Measurements from ENCODE around the gene PFKFB2.

The PFKFB2 gene

DNA sequence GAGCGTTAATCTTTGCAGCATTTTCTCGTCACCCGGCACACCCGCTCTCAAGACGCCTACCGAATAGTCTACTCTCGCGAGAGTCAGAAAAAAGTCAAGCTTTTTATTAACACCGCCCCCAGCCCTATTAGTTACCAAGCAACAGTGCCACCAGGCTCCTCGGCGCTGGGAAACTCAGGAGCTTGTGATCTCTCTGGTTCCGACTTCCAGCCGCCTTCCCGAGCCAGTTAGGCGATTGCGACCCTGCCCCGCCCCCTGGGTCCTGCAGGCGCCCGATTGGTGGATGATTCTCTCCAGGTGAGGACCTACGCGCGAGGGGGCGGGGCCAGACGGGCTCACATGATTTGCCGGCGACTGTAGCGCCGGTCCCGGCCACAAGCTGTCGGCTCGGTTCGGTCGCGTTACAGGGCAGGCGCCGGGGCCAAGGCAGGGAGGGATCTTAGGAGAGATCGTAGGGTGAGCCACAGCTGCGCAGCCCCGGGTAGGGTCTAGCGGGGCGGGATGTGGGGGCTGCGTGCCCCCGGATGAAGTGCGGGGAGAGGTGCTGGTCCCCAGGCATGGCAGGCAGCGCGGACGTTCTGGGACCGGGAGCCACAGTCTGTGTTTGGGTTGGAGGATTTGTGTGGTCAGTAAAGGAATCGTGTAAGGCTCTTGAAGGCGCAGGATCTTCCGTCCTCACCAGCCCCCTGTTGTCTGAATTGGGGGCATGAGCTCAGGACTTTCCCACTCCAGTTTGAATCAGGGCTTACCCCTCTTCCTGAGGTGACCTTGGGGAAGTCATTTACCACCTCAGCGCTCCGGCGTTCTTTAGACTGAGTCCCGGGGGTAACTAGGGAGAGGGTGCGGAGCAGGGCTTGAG lies at the start of gene PFKFB2:
PFKFB2 (plus strand) TSS at position 365 of the 859 bp plus-strand sequence. CDS start 1,443 bp downstream, outside the sequence.
- peak; percentile 87 for DNase-seq (ENCODE audit: low read depth)

- DNase-seq (ENCODE audit: low read depth), result no peak
Observed at GRCh38 chr1:207004931-207005830, 47.9 kb upstream of the PFKFB2 start.

DNA sequence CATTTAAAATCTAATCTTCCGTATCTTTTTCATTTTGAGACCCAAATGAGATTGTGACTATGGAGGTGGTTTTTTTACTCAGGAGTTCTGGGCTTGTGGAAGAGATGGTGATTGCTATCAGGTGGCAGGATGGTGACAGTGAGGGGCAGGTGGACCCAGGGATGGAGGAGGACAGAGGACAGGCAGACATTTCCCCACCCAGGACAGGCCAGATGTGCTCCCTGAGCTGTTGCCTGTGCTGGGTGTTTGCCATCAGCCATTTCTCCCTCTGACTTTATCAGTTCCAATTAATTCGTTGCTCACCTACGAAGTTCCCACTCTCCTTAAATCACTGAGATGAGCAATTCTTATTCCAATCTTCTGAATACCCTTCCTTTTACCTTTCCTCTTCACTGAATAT lies 47.0 kb upstream of the PFKFB2 start:
- DNase-seq (ENCODE audit: low read depth), result no peak

DNA sequence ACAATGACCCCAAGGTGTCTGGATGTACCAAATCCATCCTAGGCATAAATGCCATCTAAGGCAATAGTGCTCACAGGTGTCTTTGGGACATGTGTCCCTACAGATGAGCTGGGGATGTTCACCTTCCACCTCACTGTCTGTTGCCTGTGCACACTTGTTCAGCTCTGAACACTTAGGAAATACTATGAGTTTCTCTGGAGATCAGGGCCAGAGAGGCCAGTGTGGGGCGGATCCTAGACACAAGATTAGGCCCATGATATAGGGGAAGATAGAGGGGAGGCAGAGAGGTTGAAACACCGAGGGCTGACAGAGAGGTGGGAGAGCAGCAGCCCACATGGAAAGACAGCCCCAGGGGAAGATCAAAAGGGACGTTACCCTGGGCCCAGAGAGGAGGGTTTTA lies 46.2 kb upstream of the PFKFB2 start:
- DNase-seq (ENCODE audit: low read depth), result no peak

GRCh38 chr1:207007352-207008033 lies 45.6 kb upstream of the PFKFB2 start:
- no peak for DNase-seq (ENCODE audit: low read depth)

DNA sequence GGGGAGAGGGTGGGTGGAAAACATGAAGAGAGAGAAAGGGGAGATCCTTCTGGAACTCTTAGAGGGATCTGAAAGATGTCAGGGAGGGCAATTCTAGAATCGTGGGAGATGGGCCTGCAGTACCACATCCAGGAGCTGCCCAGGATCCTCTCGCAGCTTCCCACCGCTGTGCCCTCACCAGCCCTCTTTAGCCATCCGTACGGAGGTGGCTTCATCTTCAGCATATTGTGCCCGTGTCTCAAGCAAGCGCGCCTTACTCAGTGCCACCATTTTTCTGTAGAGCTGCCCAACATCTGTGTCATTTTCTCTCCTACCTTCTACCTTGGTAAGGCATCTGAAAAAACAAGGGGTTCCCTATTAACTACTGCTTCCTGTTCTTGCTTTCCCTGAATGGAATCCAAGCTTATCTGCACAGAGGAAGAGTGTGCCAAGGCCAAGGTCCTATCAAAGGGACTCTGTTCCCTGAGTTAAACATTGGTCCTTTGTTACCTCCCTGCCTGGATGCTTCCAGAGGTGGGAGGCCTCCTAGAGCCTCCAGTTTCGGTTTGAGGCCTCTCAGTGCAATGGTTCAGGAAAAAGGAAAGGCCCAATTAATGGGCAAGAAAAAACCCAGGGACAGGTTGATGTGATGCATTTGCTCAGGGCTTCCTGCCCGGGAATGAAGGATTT lies 43.8 kb upstream of the PFKFB2 start:
- no peak for DNase-seq (ENCODE audit: low read depth)

DNA sequence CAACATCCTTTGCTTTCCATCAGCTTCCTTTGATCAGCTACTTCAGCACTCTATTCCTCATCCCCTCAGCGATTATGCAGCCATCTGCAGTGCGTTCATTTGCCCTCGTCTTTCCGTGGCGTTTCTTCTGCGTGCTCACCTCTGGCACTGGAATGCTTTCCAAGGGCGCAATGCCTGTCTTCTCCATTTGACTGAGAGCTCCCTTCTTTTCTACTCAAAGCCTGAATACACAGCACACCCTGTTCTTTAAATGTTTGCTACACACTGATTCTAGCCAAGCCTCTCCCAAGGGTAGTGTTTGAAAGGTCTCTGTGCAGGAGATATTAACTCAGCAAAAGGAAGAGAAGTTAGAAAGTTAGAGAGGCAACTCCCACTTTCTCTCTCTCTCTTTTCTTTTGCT lies 43.1 kb upstream of the PFKFB2 start:
- no peak for DNase-seq (ENCODE audit: low read depth)

GRCh38 chr1:207010726-207011125 lies 42.3 kb upstream of the PFKFB2 start:
- DNase-seq (ENCODE audit: low read depth), result no peak

DNA sequence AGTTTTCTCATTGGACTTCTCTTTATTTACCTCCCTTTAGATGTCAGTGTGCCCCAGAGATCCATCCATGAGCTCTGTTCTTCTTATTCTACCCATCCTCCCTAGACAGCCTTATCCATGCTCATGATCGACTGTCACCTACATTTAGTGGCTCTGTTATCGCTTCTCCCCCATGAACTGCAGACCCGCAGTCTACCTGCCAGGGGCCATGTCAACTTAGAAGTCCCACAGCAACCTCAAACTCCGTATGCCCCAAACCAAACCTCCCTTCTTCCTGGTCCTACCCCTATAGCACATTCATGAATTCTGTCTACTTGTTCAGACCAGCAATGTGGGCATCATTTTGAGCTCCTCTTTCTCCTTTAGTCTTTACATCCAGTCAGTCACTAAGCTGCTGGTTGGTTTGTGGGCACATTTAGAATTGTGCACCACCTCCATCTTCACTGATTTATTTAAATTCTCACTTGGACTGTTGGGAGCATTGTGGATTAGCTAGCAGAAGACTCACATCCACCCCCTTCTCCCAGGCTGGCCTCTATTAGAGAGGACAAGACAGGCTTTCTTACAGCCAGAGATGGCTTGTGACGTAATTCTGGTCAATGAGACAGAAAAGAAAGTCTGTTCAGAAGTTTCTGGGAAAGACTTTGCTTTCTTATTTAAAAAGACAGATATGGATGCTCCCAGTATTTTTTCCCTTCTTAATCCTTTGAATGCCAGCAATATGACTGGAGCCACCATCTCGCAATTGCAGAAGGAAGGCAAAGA lies 39.6 kb upstream of the PFKFB2 start:
- DNase-seq (ENCODE audit: low read depth), result no peak

- no peak for DNase-seq (ENCODE audit: low read depth)
Observed at GRCh38 chr1:207014728-207015127, 38.3 kb upstream of the PFKFB2 start.

- no peak for DNase-seq (ENCODE audit: low read depth)
Observed at GRCh38 chr1:207015791-207016190, 37.3 kb upstream of the PFKFB2 start.

- no peak for DNase-seq (ENCODE audit: low read depth)
Observed at GRCh38 chr1:207017615-207018559, 35.2 kb upstream of the PFKFB2 start.

- DNase-seq (ENCODE audit: low read depth), result no peak
Observed at GRCh38 chr1:207018707-207019106, 34.4 kb upstream of the PFKFB2 start.

DNA sequence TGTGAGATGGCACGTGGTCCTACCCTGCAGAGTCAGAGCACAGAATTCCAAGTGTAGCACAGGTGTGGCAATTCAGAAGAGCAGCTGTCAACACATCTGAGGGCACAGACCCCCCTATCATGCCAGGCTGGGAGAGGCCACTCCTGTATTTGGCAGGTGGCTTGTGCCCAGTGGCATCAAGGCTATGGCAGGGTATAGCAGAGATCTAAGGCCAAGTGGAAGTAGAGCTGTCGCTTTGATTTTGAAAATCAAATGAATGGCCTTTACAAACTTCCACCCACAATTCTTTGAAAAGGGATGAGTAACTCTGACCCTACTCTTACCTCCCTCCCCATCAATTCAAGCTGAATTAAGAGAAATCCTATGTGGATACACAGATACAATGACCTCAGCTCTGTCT lies 33.9 kb upstream of the PFKFB2 start:
- DNase-seq (ENCODE audit: low read depth), result no peak

- DNase-seq (ENCODE audit: low read depth), result no peak
Observed at GRCh38 chr1:207019661-207020060, 33.4 kb upstream of the PFKFB2 start.

- no peak for DNase-seq (ENCODE audit: low read depth)
Observed at GRCh38 chr1:207020065-207020708, 32.9 kb upstream of the PFKFB2 start.

DNA sequence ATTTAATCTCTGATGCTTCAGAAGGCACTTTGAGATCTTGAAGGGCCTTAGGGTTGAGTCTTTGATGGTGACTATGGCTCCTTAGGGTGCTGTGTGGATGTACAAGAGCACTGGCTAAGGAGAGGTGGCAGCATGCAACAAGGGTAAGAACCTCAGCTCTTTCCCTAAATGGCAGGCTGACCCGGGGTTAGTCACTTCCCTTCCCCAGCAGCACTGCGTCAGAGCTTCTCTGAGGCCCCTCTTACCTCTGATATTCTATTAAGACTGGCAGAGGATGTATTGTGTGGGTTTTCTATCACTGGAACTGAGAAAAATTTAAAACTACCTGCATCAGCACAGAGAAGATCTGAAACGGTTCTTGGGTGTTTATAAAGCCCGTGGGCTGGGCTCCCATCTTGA lies 32.4 kb upstream of the PFKFB2 start:
- no peak for DNase-seq (ENCODE audit: low read depth)

DNA sequence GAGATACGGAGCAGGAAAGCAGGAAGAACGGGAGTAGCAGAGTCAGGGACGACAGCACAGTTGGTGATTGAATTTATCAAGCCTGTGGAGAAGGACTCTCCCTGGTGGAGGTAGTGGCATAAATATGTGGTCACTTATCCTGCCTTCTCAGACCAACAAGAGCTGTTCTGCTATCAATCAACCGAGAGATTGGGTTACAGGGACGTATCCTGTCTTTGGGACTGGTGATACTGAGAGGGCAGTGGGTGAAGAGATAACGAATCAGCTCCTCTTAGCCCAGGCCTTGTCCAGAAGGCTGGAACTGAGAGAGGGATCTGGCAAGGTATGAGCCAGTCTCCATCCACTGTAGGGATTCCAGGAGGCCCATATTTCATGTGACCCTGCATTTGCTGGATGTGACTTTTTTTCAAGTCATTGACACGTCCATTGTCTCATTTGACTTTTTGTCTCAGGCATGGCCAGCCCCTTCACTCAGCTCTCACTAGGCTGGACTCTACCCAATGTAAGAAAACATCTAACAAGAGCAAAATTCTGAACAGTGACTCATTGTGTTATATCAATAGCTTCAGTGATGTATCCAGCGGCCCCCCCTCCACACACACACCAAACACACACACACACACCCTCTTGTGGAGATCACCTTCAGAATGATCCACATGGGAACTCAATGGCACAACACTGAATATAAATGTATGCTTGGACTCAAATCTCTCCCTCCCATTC lies 31.8 kb upstream of the PFKFB2 start:
- DNase-seq (ENCODE audit: low read depth), result no peak

All from stimulated activated CD8-positive, alpha-beta memory T cell treated with anti-CD3 and anti-CD28 coated beads, Interleukin-12 subunit alpha, Interleukin-12 subunit beta, amount 100 ng/mL, for 1 hour (primary cell).